Colonic mucosa (tissue), 4 donors: Measurements from ENCODE around the gene LRRC4B. TPM values are rescaled to one million over a fixed set of nuclear protein-coding genes. Genes with fewer than 3 reads are reported as not detected.

Experiments
- DNase-seq: peaks from one replicate; pipeline ENCODE4 v3.0.0-alpha.2; 2020
- H3K27ac ChIP-seq: fragments of 200-600 bp; one replicate; pipeline ENCODE4 v1.8.0; 2021
- H3K27me3 ChIP-seq: fragments of 200-600 bp; one replicate; pipeline ENCODE4 v1.8.0; 2021
- H3K36me3 ChIP-seq: fragments of 200-600 bp; one replicate; pipeline ENCODE4 v1.8.0; 2021
- H3K4me1 ChIP-seq: fragments of 200-600 bp; one replicate; pipeline ENCODE4 v1.8.0; 2021; ENCODE audit warnings: mild to moderate bottlenecking
- H3K4me3 ChIP-seq: fragments of 200-600 bp; one replicate; pipeline ENCODE4 v1.8.0; 2021
- H3K9ac ChIP-seq, 2 donors: one replicate each; pipeline ENCODE4 v1.7.0; 2013; ENCODE audit warnings: control low read depth in 2 of 2, low read depth in 2 of 2, low read length in 2 of 2
- H3K9me3 ChIP-seq: fragments of 200-600 bp; one replicate; pipeline ENCODE4 v1.8.0; 2021
- CTCF ChIP-seq: fragments of 200-600 bp; IDR thresholded peaks from one replicate; pipeline ENCODE4 v1.8.0; 2022; ENCODE audit warnings: antibody characterized with exemption, mild to moderate bottlenecking
- intact Hi-C: fragments of 100-400 bp; cut with DNase I; formaldehyde crosslinking; loops from one replicate; pipeline ENCODE4 v1.14.1; 2022
- total RNA-seq, 2 donors: library from RNA; stranded (reverse); fragmentation: NEBNext Ultra II Directional in 1 of 2; extraction: Animal tissue kit (Norgen Biotek cat#: 25700) in 1 of 2; gene quantifications; one replicate each; pipeline ENCODE4 v1.2.1, GENCODE V29; 2021
- donor health status: healthy.
- donor health status: DM: no; HTN: no; CAD: no.
- donor health status: DM: no; HTN: no; CAD: no.

LRRC4B gene
- total RNA-seq, 2 donors from 2014 or later, result 1.1 TPM

- no peaks in the 10 kb centered on the region for H3K4me1 ChIP-seq
- H3K27ac ChIP-seq, result no peak overlapping the region
- H3K36me3 ChIP-seq, result no peaks in the 10 kb centered on the region
- H3K9me3 ChIP-seq, result no peaks in the 10 kb centered on the region
- TF ChIP-seq CTCF, result no peak
- intact Hi-C loops, result no loop called here
- H3K27me3 ChIP-seq, result peaks cover 8% of the 10 kb centered on the region
- DNase-seq, result no peak
- H3K9ac ChIP-seq, result no peak overlapping the region
- peak overlapping the region; percentile 20 for H3K4me3 ChIP-seq
Observed at GRCh38 chr19:50555450-50556281, 12.6 kb downstream of the LRRC4B start.

- Histone ChIP-seq H3K9me3 (no peaks in the 10 kb centered on the region), H3K27ac (no peak overlapping the region), H3K4me3 (no peak overlapping the region), H3K36me3 (no peaks in the 10 kb centered on the region), H3K4me1 (no peaks in the 10 kb centered on the region), H3K27me3 (peaks cover 8% of the 10 kb centered on the region), H3K9ac (no peak overlapping the region)
- intact Hi-C loops, result no loop called here
- TF ChIP-seq CTCF, result no peak
- DNase-seq, result no peak
Observed at GRCh38 chr19:50555033-50555432, 13.2 kb downstream of the LRRC4B start.

GRCh38 chr19:50554212-50554611 lies 14.0 kb downstream of the LRRC4B start:
- no peaks in the 10 kb centered on the region for H3K9me3 ChIP-seq
- no peak overlapping the region for H3K9ac ChIP-seq
- H3K4me1 ChIP-seq, result no peaks in the 10 kb centered on the region
- no peak overlapping the region for H3K27ac ChIP-seq
- intact Hi-C loops, result no loop called here
- TF ChIP-seq CTCF, result no peak
- peaks cover 8% of the 10 kb centered on the region for H3K27me3 ChIP-seq
- H3K36me3 ChIP-seq, result no peaks in the 10 kb centered on the region
- H3K4me3 ChIP-seq, result no peak overlapping the region
- no peak for DNase-seq

GRCh38 chr19:50553134-50553703 lies 15.0 kb downstream of the LRRC4B start:
- DNase-seq, result no peak
- intact Hi-C loops, result no loop called here
- TF ChIP-seq CTCF, result no peak
- H3K27me3 ChIP-seq, result peaks cover 8% of the 10 kb centered on the region
- no peak overlapping the region for H3K9ac ChIP-seq
- H3K9me3 ChIP-seq, result no peaks in the 10 kb centered on the region
- no peak overlapping the region for H3K4me3 ChIP-seq
- H3K36me3 ChIP-seq, result no peaks in the 10 kb centered on the region
- H3K27ac ChIP-seq, result no peak overlapping the region
- H3K4me1 ChIP-seq, result no peaks in the 10 kb centered on the region

GRCh38 chr19:50552540-50552939 lies 15.7 kb downstream of the LRRC4B start:
- TF ChIP-seq CTCF, result no peak
- H3K4me1 ChIP-seq, result no peaks in the 10 kb centered on the region
- no peak overlapping the region for H3K27ac ChIP-seq
- H3K36me3 ChIP-seq, result no peaks in the 10 kb centered on the region
- no peaks in the 10 kb centered on the region for H3K9me3 ChIP-seq
- H3K27me3 ChIP-seq, result peaks cover 8% of the 10 kb centered on the region
- H3K9ac ChIP-seq, result no peak overlapping the region
- DNase-seq, result no peak
- no peak overlapping the region for H3K4me3 ChIP-seq
- intact Hi-C loops, result no loop called here
